Stomach (tissue), 19 donors: ENCODE data around the gene ZNF74. TPM values are rescaled to one million over a fixed set of nuclear protein-coding genes. Genes with fewer than 3 reads are reported as not detected.
"Not testable (repeated sequence)": the region's sequence is repeated elsewhere in the genome, so short reads cannot be mapped to it uniquely, and the experiment has no call there.

Experiments used
- DNase-seq, 2 donors: peaks; one replicate each; pipeline versions ENCODE4 v3.0.0 to v3.0.0-alpha.2; 2013 to 2019
- H3K27ac ChIP-seq, 5 donors: fragments of 200-600 bp in 4 of 5; sonication (generic) in 4 of 5; one replicate each; pipeline ENCODE4 v1.5.1; 2013 to 2019; ENCODE audit warnings: mild to moderate bottlenecking in 1 of 5, moderate library complexity in 1 of 5
- H3K27me3 ChIP-seq, 3 donors: fragments of 200-600 bp; sonication (generic); one replicate each; pipeline ENCODE4 v1.5.1; 2017 to 2019; ENCODE audit warnings: mixed run types in 1 of 3
- H3K36me3 ChIP-seq, 4 donors: fragments of 200-600 bp; sonication (generic); 1 replicate in 3 of 4; 2 replicates in 1 of 4; pipeline ENCODE4 v1.5.1; 2016 to 2019
- H3K4me1 ChIP-seq, 4 donors: fragments of 200-600 bp; sonication (generic); one replicate each; pipeline ENCODE4 v1.5.1; 2016 to 2019
- H3K4me3 ChIP-seq, 4 donors: fragments of 200-600 bp; sonication (generic) in 3 of 4; one replicate each; pipeline ENCODE4 v1.5.1; 2016 to 2019; ENCODE audit warnings: mild to moderate bottlenecking in 1 of 4
- H3K9me3 ChIP-seq, 4 donors: fragments of 200-600 bp; sonication (generic); one replicate each; pipeline ENCODE4 v1.5.1; 2016 to 2019
- EP300 ChIP-seq: sonication (generic); formaldehyde crosslinking; IDR thresholded peaks from one replicate; pipeline ENCODE4 v1.6.1; 2017; ENCODE audit warnings: antibody characterized with exemption
- POLR2A ChIP-seq, 4 donors: fragments of 450-650 bp; IDR thresholded peaks; one replicate each; pipeline ENCODE4 v1.6.1; 2016; ENCODE audit warnings: antibody characterized with exemption in 4 of 4, control low read depth in 2 of 4, mild to moderate bottlenecking in 1 of 4, moderate library complexity in 1 of 4
- POLR2AphosphoS5 ChIP-seq, 3 donors: sonication (generic); formaldehyde crosslinking; IDR thresholded peaks; one replicate each; pipeline ENCODE4 v1.6.1; 2016; ENCODE audit warnings: antibody characterized with exemption in 3 of 3
- WGBS, 5 donors: extraction: QIAGEN DNeasy Blood & Tissue Kit in 3 of 5; methylation state at CpG; one replicate each; pipeline versions ENCODE4 v1.1.5 to v1.1.7; 2013 to 2018; 5-methylcytosine and 5-hydroxymethylcytosine counted together
- intact Hi-C: fragments of 100-400 bp; cut with DNase I; formaldehyde crosslinking; loops from one replicate; pipeline ENCODE4 v1.15.1; 2023; ENCODE audit warnings: low total_unique reads
- long read RNA-seq, 10 donors: transcript quantifications; one replicate each; lab custom pipeline, GENCODE V29; 2026
- polyA plus RNA-seq, 3 donors: library from polyadenylated mRNA; stranded (reverse); fragments of 200-250 nt; gene quantifications; one replicate each; pipeline ENCODE4 v1.2.3, GENCODE V29; 2013
- total RNA-seq, 5 donors: library from RNA; depleted of rRNA; stranded (reverse); fragments of >200 nt; gene quantifications; one replicate each; pipeline versions ENCODE4 v1.1.0 to v1.2.3, GENCODE V29; 2014 to 2016
- TF ChIP-seq, protein P1 (sequence below), 7 experiments: fragments of 450-650 bp in 4 of 7; fragments of 200-600 bp in 3 of 7; sonication (generic) in 3 of 7; IDR thresholded peaks; one replicate each; pipeline ENCODE4 v1.5.1; 2016 to 2019; ENCODE audit warnings: antibody characterized with exemption in 7 of 7, control low read depth in 2 of 7, mild to moderate bottlenecking in 1 of 7
- donor health status: healthy with polysubstance abuse.
- donor health status: Bipolar disorder and iron deficiency.
- donor health status: healthy.

Gene ZNF74
- total RNA-seq, result 10 to 100 TPM in 4 of 5 donors, 1 to 10 TPM in 1; 5.9 to 29.9 (median 13.2) TPM
- polyA plus RNA-seq, result 1 to 10 TPM; 3.1 to 5.5 (median 4.1) TPM
- long read RNA-seq, donor 1, partial matches to known transcripts, result 0 of 2 reads
- long read RNA-seq, donor 1, other reads (novel, unspliced or antisense), result 0 of 2 reads
- long read RNA-seq, donor 2, partial matches to known transcripts, result 0 of 1 reads
- long read RNA-seq, donor 2, other reads (novel, unspliced or antisense), result 0 of 1 reads
- long read RNA-seq, donor 3, partial matches to known transcripts, result 0 of 2 reads
- long read RNA-seq, donor 3, other reads (novel, unspliced or antisense), result 0 of 2 reads
- long read RNA-seq, donor 4, result 0 reads
- long read RNA-seq, donor 5, partial matches to known transcripts, result 0 of 6 reads
- long read RNA-seq, donor 5, other reads (novel, unspliced or antisense), result 0 of 6 reads
- long read RNA-seq, donor 6, partial matches to known transcripts, result 0 of 3 reads
- long read RNA-seq, donor 6, other reads (novel, unspliced or antisense), result 0 of 3 reads
- long read RNA-seq, donor 7, partial matches to known transcripts, result 0 of 3 reads
- long read RNA-seq, donor 7, other reads (novel, unspliced or antisense), result 0 of 3 reads
- long read RNA-seq, donor 8, partial matches to known transcripts, result 0 of 2 reads
- long read RNA-seq, donor 8, other reads (novel, unspliced or antisense), result 0 of 2 reads
- long read RNA-seq, donor 9, result 0 reads
- long read RNA-seq, donor 10, partial matches to known transcripts, result 0 of 2 reads
- long read RNA-seq, donor 10, other reads (novel, unspliced or antisense), result 0 of 2 reads

GRCh38 chr22:20393705-20394476, at the start of gene ZNF74:
ZNF74 (plus strand) TSS chr22:20394151; CDS start chr22:20394629, 478 bp downstream.
- Histone ChIP-seq H3K4me1 (peaks cover 14 to 33% (median 26%) of the 10 kb centered on the region in 4 donors), H3K4me3 (peak within 1 kb of the TSS; percentile 72 to 91 (median 83)), H3K9me3 (no peaks in the 10 kb centered on the region), H3K27ac (peak within 1 kb of the TSS; percentile 78 to 83 (median 79)), H3K36me3 (no peaks in the 10 kb centered on the region), H3K27me3 (no peaks in the 10 kb centered on the region)
- intact Hi-C loops, result no loop called here
- 1 to 3% (median 1%) methylated on average over 39 to 71 of the region's 71 CpGs for WGBS, 5 donors
- DNase-seq, result peak; percentile 90 to 97
- TF ChIP-seq, protein P1, sequence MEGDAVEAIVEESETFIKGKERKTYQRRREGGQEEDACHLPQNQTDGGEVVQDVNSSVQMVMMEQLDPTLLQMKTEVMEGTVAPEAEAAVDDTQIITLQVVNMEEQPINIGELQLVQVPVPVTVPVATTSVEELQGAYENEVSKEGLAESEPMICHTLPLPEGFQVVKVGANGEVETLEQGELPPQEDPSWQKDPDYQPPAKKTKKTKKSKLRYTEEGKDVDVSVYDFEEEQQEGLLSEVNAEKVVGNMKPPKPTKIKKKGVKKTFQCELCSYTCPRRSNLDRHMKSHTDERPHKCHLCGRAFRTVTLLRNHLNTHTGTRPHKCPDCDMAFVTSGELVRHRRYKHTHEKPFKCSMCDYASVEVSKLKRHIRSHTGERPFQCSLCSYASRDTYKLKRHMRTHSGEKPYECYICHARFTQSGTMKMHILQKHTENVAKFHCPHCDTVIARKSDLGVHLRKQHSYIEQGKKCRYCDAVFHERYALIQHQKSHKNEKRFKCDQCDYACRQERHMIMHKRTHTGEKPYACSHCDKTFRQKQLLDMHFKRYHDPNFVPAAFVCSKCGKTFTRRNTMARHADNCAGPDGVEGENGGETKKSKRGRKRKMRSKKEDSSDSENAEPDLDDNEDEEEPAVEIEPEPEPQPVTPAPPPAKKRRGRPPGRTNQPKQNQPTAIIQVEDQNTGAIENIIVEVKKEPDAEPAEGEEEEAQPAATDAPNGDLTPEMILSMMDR (IDR thresholded peaks at IDR 0.05), result no peak
- TF ChIP-seq POLR2A (IDR thresholded peaks at IDR 0.05) (peak in 1 of 4 donors; percentile 3), POLR2AphosphoS5 (IDR thresholded peaks at IDR 0.05) (peak; percentile 53 to 87 (median 77)), EP300 (no peak)

DNA sequence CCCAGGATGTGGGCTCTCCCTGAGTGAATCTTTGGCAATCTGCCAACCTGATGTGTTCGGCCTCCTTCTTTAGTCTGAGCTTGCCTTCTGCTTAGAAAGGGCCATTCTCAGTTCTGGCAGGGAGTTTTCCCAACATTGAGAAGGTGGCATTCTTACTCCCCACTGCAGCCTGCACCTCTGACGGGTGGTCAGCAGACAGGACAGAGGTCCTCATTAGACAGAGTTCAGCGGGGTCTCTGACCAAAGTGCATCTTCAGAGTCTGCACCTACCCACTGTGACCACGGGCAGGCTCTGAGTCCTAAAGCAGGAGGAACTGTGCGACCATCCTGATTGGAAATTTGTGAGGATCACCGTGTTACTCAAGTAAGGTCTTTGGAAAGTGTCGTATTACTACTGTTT, 47.4 kb upstream of the ZNF74 start:
- intact Hi-C loops, H3K9me3 ChIP-seq, H3K27me3 ChIP-seq, H3K36me3 ChIP-seq, DNase-seq, H3K27ac ChIP-seq, H3K4me3 ChIP-seq, H3K4me1 ChIP-seq: not testable (repeated sequence)
- WGBS, 5 donors, result 60 to 83% (median 71%) methylated on average over 1 to 3 of the region's 7 CpGs; no CpG with 5 or more reads in 1 of the 5 donors

DNA sequence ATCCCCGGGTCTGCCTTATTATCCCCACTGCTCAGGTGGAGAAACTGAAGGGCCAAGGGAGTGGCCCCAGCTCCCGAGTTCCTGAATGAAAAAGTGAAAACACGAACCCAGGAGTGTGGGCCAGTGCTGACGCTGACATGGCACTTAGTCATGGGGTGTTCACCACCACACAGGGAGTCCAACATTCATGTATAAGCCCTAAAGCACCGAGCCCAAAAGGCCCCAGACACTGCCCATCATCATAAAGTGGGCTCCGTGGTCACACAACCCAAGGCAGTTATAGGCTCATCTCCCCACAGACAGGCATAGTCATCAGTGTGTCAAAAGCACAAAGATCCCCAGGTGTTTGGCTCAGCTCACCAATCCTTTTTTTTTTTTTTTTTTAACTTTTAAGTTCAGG, 41.4 kb upstream of the ZNF74 start:
- intact Hi-C loops, H3K36me3 ChIP-seq, H3K27me3 ChIP-seq, H3K27ac ChIP-seq, H3K4me3 ChIP-seq, H3K4me1 ChIP-seq, DNase-seq, H3K9me3 ChIP-seq: not testable (repeated sequence)
- 64 to 86% (median 80%) methylated on average over 1 to 6 of the region's 6 CpGs for WGBS, 5 donors

- no peak for TF ChIP-seq POLR2AphosphoS5 (IDR thresholded peaks at IDR 0.05)
- TF ChIP-seq, protein P1 (IDR thresholded peaks at IDR 0.05), result no peak
- no peak for TF ChIP-seq POLR2A (IDR thresholded peaks at IDR 0.05)
- TF ChIP-seq EP300, result no peak
- no peak for DNase-seq
These were observed 39.5 kb upstream of the ZNF74 start for GRCh38 chr22:20354238-20354975.

DNA sequence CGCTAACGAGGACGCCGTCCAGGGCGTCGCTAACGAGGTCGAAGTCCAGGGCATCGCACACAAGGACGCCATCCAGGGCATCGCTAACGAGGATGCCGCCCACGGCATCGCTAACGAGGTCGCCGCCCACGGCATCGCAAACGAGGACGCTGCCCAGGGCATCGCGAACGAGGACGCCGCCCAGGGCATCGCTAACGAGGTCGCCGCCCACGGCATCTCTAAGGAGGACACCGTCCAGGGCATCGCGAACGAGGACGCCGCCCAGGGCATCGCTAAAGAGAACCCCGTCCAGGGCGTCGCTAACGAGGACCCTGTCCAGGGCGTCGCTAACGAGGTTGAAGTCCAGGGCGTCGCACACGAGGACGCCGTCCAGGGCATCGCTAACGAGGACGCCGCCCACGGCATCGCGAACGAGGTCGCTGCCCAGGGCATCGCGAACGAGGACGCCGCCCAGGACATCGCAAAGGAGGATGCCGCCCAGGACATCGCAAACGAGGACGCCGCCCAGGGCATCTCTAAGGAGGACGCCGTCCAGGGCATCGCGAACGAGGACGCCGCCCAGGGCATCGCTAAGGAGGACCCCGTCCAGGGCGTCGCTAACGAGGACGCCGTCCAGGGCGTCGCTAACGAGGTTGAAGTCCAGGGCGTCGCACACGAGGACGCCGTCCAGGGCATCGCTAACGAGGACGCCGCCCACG, 37.9 kb upstream of the ZNF74 start:
- H3K27me3 ChIP-seq, H3K36me3 ChIP-seq, H3K4me3 ChIP-seq, DNase-seq, H3K9me3 ChIP-seq, intact Hi-C loops, H3K27ac ChIP-seq, H3K4me1 ChIP-seq: not testable (repeated sequence)
- WGBS, 5 donors, result 89 to 97% (median 96%) methylated on average over 75 to 98 of the region's 98 CpGs

More at GRCh38 chr22:20354238-20354975, 39.5 kb upstream of the ZNF74 start:
- H3K27ac ChIP-seq, result no peak overlapping the region
- 92 to 97% (median 95%) methylated on average over 78 to 81 of the region's 81 CpGs for WGBS, 5 donors
- H3K36me3 ChIP-seq, result no peaks in the 10 kb centered on the region
- H3K9me3 ChIP-seq, result no peaks in the 10 kb centered on the region
- no peaks in the 10 kb centered on the region for H3K27me3 ChIP-seq
- H3K4me1 ChIP-seq, result no peaks in the 10 kb centered on the region
- no peak overlapping the region for H3K4me3 ChIP-seq
- intact Hi-C loops, result no loop called here

GRCh38 chr22:20356906-20357305, 37.0 kb upstream of the ZNF74 start:
- intact Hi-C loops, H3K36me3 ChIP-seq, H3K4me3 ChIP-seq, H3K9me3 ChIP-seq, H3K4me1 ChIP-seq, H3K27me3 ChIP-seq, H3K27ac ChIP-seq, DNase-seq: not testable (repeated sequence)
- WGBS, 5 donors, result 90 to 96% (median 94%) methylated on average over 36 to 66 of the region's 66 CpGs

GRCh38 chr22:20357967-20358366, 36.0 kb upstream of the ZNF74 start:
- H3K27ac ChIP-seq, intact Hi-C loops, H3K4me1 ChIP-seq, H3K4me3 ChIP-seq, H3K27me3 ChIP-seq, DNase-seq, H3K9me3 ChIP-seq, H3K36me3 ChIP-seq: not testable (repeated sequence)
- 91 to 98% (median 96%) methylated on average over 14 to 52 of the region's 70 CpGs for whole genome bisulfite sequencing, 5 donors
